HT-29 (cell line): Measurements from ENCODE around the gene CNOT8. TPM values are rescaled to one million over a fixed set of nuclear protein-coding genes. Genes with fewer than 3 reads are reported as not detected.

Source experiments
- DNase-seq: peaks from one replicate; pipeline ENCODE4 v3.0.0-alpha.2; 2015; ENCODE audit warnings: low spot score
- small RNA-seq: library from RNA; depleted of rRNA; stranded (forward); fragments of <200 nt; gene quantifications from one replicate; pipeline ENCODE3, GENCODE V24; 2014
- total RNA-seq: library from RNA; depleted of rRNA; stranded (reverse); fragments of >200 nt; shearing (Covaris generic); gene quantifications from 2 replicates; pipeline ENCODE4 v1.2.3, GENCODE V29; 2014; rRNA removed

Gene CNOT8
- total RNA-seq, 1 experiment from 2014 or later: 40.7 TPM

- no peak for DNase-seq
Observed at GRCh38 chr5:154916874-154917273, 58.4 kb downstream of the CNOT8 start.

- DNase-seq: no peak
Observed at GRCh38 chr5:154917757-154918156, 59.3 kb downstream of the CNOT8 start.

GRCh38 chr5:154923441-154924430 lies 65.3 kb downstream of the CNOT8 start:
- DNase-seq: no peak

Small RNAs within 50 kb of the gene (small RNA-seq; reads per million reads assigned to genes)
- gene MIR378H: not detected

Other genes starting within 250 kb of the CNOT8 start
- 117 and 123 TPM in 2 replicates for gene LARP1, start 103.2 kb upstream of the CNOT8 start, total RNA-seq
- 3.5 and 3.6 TPM in 2 replicates for gene FAXDC2, start 8.0 kb upstream of the CNOT8 start, total RNA-seq
- gene GEMIN5, start 79.6 kb downstream of the CNOT8 start, total RNA-seq: 13.4 and 14.8 TPM in 2 replicates
- 24.1 and 31.5 TPM in 2 replicates for gene MRPL22, start 82.4 kb downstream of the CNOT8 start, total RNA-seq
- gene KIF4B, start 155.1 kb downstream of the CNOT8 start, total RNA-seq: not detected in 2 replicates